ENCODE measurements around the gene HDHD5. TPM values are rescaled to one million over a fixed set of nuclear protein-coding genes. Genes with fewer than 3 reads are reported as not detected.

HDHD5 gene
- total RNA-seq, 4 donors from 2014 or later: 36.8 to 50.4 (median 39.7) TPM

DNA sequence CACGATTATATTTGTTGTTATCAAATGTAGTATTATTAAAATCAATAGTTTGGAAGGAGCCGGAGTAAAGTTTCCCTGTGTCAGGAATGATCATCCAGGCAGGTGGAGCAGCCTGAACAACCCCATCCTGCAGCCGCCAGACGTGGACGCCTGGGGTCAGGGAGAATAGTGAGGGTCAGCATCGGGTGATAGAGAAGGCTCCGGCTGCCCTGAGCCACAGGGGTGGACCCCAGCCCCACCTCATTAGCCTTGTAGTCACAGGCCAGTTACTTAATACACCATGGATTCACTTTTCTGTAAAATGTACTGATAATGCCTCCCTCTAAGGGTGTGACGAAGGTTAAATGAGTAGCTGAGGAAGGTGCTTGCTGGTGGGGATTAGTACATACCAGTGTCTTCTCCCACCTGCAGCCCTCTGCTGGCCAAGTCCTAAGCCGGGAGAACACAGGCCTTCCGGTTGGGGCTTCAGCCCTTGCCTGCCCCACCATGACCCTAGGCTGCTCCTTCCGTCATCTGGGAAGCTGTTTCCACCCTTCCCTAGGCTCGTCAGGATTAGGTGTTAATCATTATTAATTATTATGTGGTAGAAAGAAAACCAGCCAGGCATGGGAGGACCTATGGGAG lies 52.8 kb downstream of the HDHD5 start:
- DNase-seq (ENCODE audit: low spot score in 2 of 2): no peak
- WGBS, 2 donors: 86 to 87% methylated on average over 11 to 12 of the region's 12 CpGs
- H3K4me3 ChIP-seq (ENCODE audit: low read depth, poor library complexity, severe bottlenecking): no peak overlapping the region
- TF ChIP-seq POLR2A (IDR thresholded peaks at IDR 0.05) (no peak), CTCF (IDR thresholded peaks at IDR 0.05) (no peak)
- intact Hi-C loops (cut with DNase I; ENCODE audit: low total_unique reads): no loop called here

GRCh38 chr22:17105143-17106129 lies 53.6 kb downstream of the HDHD5 start:
- TF ChIP-seq CTCF (IDR thresholded peaks at IDR 0.05): no peak
- TF ChIP-seq POLR2A (IDR thresholded peaks at IDR 0.05): no peak
- DNase-seq (ENCODE audit: low spot score in 2 of 2): no peak
- intact Hi-C loops (cut with DNase I; ENCODE audit: low total_unique reads): no loop called here
- H3K4me3 ChIP-seq (ENCODE audit: low read depth, poor library complexity, severe bottlenecking): no peak overlapping the region
- WGBS, 2 donors: 79 to 85% methylated on average over 22 of the region's 22 CpGs

DNA sequence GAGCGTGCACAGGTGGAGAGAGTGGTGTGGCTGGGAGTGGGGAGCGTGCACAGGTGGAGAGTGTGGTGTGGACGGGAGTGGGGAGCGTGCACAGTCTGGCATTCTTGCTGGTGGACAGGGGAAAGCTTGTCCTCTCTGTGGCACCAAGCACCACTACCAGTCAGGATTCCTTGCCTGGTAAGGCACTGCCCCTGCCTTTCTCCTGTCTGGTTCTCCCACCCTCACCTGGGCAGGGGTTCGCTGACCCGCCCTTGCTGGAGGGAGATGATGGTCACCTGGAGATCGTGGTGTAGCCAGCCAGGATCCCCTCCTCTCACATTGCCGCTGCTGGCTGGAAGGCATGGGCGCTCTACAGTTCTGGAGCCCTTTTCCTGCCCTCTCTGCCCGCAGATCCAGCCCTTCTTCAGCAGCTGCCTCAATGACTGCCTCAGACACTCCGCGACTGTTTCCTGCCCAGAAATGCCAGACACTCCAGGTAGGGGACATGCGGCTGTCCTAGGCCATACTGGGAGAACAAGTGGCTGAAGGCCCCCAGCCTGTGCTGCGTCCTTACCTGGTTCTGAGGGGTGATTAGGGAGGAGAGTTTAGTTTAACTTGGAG lies 54.6 kb downstream of the HDHD5 start:
- no peak for TF ChIP-seq CTCF (IDR thresholded peaks at IDR 0.05)
- no peak for TF ChIP-seq POLR2A (IDR thresholded peaks at IDR 0.05)
- no peak for DNase-seq (ENCODE audit: low spot score in 2 of 2)
- 91 to 93% methylated on average over 13 of the region's 14 CpGs for WGBS, 2 donors
- no peak overlapping the region for H3K4me3 ChIP-seq (ENCODE audit: low read depth, poor library complexity, severe bottlenecking)
- intact Hi-C loops (cut with DNase I; ENCODE audit: low total_unique reads): no loop called here

DNA sequence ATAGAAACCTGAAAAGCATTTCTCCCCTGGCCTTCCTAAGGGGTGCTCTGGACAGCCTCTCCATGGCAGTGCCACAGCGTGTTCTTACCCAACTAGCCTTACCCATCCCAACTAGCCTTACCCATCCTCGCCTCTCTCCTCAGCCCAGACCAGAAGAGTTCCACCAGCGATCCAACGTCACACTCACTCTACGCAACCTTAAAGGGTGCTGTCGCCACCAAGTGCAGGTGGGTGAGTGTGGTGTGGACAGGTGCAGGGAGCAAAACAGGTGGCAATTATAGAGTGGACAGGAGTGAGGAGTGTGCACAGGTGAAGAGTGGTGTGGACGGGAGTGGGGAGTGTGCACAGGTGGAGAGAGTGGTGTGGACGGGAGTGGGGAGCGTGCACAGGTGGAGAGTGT lies 55.7 kb downstream of the HDHD5 start:
- 92 to 97% methylated on average over 9 of the region's 9 CpGs for WGBS, 2 donors
- DNase-seq (ENCODE audit: low spot score in 2 of 2): no peak
- no peak for TF ChIP-seq CTCF (IDR thresholded peaks at IDR 0.05)
- no peak for TF ChIP-seq POLR2A (IDR thresholded peaks at IDR 0.05)
- no peak overlapping the region for H3K4me3 ChIP-seq (ENCODE audit: low read depth, poor library complexity, severe bottlenecking)
- intact Hi-C loops (cut with DNase I; ENCODE audit: low total_unique reads): no loop called here

DNA sequence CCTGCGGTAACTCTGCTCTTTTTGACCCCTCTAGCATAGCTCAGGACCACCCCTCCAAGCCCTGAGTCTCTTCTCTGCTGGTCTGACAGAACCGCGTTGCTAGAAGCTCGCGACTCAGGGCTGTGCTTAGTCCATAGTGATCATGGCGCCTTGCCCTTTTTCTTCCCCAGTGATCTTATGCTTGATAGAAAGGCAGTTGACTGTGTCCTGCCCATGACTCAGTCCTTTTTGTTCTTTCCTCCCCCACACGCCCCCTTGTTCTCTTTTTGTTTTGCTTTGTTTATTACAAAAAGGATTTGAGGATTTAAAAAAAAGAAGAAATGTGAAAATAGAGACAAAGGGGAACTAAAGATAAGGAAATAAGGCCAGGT lies 56.8 kb downstream of the HDHD5 start:
- no peak for DNase-seq (ENCODE audit: low spot score in 2 of 2)
- no peak for TF ChIP-seq POLR2A (IDR thresholded peaks at IDR 0.05)
- no peak for TF ChIP-seq CTCF (IDR thresholded peaks at IDR 0.05)
- 89 to 94% methylated on average over 7 of the region's 7 CpGs for WGBS, 2 donors
- intact Hi-C loops (cut with DNase I; ENCODE audit: low total_unique reads): no loop called here
- no peak overlapping the region for H3K4me3 ChIP-seq (ENCODE audit: low read depth, poor library complexity, severe bottlenecking)
